ENCODE measurements around the gene C16orf54.

DNA sequence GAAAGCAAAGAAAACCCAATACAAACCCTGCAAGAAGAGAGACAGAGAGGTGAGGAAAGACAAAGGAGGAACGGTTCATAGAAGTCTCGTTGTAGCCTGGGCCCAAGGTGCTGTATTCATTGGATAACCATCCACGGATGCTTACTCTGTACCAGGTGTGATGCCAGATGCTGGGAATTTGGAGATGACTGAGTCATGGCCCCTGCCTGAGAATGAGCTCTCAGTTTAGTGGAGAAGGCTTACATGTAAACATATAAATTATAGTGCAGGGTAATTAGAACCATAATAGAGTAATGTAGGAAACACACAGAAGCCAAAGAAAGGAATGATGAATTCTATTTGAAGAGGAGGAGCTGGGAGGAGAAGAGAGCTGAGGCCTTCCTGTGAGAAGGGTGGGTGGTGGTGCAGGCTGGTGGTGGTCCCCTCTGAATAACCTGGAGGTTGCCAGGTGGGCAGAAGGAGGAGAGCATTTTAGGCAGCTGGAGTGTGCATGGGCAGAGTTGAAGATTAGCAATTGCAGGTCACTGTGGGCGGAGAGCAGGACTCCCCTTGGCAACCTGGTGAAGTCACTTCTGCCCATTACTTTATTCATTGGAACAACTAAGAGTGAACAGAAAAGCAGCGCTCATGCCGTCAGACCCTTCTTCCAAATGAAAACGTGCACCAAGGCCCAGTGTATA is 24.6 kb upstream of the C16orf54 start:
- TF ChIP-seq, protein P1, sequence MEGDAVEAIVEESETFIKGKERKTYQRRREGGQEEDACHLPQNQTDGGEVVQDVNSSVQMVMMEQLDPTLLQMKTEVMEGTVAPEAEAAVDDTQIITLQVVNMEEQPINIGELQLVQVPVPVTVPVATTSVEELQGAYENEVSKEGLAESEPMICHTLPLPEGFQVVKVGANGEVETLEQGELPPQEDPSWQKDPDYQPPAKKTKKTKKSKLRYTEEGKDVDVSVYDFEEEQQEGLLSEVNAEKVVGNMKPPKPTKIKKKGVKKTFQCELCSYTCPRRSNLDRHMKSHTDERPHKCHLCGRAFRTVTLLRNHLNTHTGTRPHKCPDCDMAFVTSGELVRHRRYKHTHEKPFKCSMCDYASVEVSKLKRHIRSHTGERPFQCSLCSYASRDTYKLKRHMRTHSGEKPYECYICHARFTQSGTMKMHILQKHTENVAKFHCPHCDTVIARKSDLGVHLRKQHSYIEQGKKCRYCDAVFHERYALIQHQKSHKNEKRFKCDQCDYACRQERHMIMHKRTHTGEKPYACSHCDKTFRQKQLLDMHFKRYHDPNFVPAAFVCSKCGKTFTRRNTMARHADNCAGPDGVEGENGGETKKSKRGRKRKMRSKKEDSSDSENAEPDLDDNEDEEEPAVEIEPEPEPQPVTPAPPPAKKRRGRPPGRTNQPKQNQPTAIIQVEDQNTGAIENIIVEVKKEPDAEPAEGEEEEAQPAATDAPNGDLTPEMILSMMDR (IDR thresholded peaks at IDR 0.05; ENCODE audit: borderline replicate concordance, extremely low read depth, low read length, poor library complexity, severe bottlenecking) = no peak
- no peak for TF ChIP-seq EZH2 (IDR thresholded peaks at IDR 0.05; ENCODE audit: borderline replicate concordance, low read depth, low read length, severe bottlenecking)

All from DND-41 (cell line).